Activated CD8-positive, alpha-beta memory T cell treated with anti-CD3 and anti-CD28 coated beads for 48 hours (primary cell): ENCODE data around the gene SLC5A6.

Source experiments
- DNase-seq, 3 experiments: peaks; one replicate each; pipeline ENCODE4 v3.0.0-alpha.2; 2020; ENCODE audit warnings: low read depth in 2 of 3, low spot score in 2 of 3

Gene SLC5A6

GRCh38 chr2:27211943-27212625 is at the start of gene SLC5A6, which contains the start of gene ATRAID:
TSS of gene SLC5A6 (minus strand) at chr2:27212268. CDS start at chr2:27207650, 4,618 bp downstream.
TSS of gene ATRAID (plus strand) at chr2:27212041. CDS start at chr2:27212369, 328 bp downstream.
- DNase-seq, result peak; percentile 79 to 86 (median 82)

GRCh38 chr2:27261241-27261925 is 49.3 kb upstream of the SLC5A6 start:
- no peak for DNase-seq

- DNase-seq, result no peak
Observed at GRCh38 chr2:27258051-27258450, 46.0 kb upstream of the SLC5A6 start.

GRCh38 chr2:27256855-27257454 is 44.9 kb upstream of the SLC5A6 start:
- DNase-seq, result no peak

DNA sequence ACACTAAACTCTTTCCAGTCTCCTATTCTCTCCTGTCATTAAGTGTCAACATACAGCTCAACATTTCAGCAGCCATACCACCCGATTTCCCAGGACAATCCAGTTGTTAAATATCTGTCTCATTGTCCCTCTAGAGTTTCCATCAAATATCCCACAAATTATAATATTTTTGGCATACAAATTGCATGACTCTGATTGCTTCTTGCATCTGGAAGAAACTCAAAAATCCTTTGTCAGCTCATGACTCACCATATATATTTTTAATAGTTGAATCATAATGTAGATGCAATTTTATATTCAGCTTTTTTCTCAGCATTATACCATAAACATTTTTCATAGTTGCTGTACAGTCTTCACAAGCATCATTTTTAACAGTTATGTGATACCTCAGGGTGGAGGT is 43.6 kb upstream of the SLC5A6 start:
- DNase-seq, result no peak

GRCh38 chr2:27255187-27255586 is 43.1 kb upstream of the SLC5A6 start:
- no peak for DNase-seq

- no peak for DNase-seq
Observed at GRCh38 chr2:27251766-27252165, 39.7 kb upstream of the SLC5A6 start.

GRCh38 chr2:27250652-27251379 is 38.7 kb upstream of the SLC5A6 start:
- DNase-seq, result no peak

DNA sequence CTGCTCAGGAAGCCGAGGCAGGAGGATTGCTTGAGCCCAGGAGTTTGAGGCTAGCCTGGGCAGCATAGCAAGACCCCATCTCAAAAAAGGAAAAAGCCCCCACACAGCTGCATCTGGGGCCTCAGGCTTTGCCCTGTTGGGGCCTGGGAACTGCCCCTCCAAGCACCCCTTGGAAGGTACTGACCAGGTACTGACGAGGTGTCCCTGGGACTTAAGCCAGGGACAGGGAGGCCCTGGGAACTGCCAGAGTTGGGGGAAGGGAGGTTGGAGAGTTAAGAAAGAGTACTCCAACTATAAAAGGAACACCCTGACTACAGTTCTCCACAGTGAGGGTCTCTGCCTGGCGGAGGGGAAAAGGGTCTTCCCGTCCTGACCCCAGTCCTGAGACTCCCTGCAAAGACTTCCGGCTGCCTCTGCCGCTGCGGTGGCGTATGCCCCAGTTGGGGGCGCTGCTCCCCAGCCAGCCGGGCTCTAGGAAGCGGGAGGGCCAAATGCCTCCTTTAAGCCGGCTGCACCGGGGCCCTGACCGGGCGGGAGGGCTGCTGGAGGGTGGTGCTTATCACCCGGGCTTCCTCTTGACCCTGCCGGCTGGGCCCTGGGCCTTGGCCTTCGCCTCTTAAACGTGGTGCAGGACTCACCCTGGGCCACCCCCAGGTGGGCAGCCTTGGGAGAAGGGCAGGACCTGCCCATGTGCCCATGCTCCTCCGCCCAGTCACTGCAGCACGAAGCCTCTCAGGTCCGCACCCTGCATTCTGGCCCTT is 38.0 kb upstream of the SLC5A6 start:
- peak in 2 of 3 experiments; percentile 40 to 42 for DNase-seq

- DNase-seq, result no peak
Observed at GRCh38 chr2:27249159-27249890, 37.3 kb upstream of the SLC5A6 start.

GRCh38 chr2:27247893-27248292 is 35.8 kb upstream of the SLC5A6 start:
- no peak for DNase-seq

DNA sequence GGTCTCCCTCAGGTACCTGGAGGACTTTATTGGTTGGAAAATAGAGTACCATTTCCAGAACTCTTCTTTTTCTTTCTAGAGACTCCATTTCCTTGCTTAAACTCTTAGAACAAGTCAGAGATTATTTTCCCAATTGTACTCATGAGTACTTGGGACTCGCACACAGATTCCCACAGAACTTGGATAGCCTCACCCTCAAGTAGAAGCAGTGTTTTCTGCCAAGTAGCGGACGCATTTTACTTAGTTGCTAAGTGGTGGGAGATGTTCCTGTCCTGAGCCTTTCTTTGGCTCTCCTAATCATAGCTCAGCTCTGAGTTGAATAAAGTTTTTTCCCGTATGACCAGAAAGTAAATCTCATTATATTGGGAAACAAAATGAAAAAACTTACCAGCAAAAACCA is 33.6 kb upstream of the SLC5A6 start:
- no peak for DNase-seq

DNA sequence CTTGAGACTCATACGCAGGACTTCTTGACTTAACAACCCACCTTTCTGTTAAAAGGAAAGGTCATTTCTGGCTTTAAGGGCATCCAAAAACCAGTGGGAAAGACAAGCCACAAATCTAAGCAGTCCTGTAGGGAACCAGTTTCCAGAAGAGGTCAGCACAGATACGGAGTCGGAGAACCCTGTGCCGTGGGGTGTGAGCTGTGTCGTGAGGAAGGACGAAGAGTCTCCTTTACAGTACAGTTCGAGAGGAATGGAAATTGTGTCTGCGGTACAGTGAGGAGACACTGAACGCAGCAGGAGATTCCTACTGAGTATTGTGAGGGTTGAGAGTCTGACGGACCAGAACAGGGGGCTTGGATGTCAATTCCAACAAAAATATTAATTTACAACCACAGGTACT is 33.0 kb upstream of the SLC5A6 start:
- no peak for DNase-seq

- no peak for DNase-seq
Observed at GRCh38 chr2:27243391-27244130, 31.5 kb upstream of the SLC5A6 start.

- no peak for DNase-seq
Observed at GRCh38 chr2:27242614-27242951, 30.5 kb upstream of the SLC5A6 start.

DNA sequence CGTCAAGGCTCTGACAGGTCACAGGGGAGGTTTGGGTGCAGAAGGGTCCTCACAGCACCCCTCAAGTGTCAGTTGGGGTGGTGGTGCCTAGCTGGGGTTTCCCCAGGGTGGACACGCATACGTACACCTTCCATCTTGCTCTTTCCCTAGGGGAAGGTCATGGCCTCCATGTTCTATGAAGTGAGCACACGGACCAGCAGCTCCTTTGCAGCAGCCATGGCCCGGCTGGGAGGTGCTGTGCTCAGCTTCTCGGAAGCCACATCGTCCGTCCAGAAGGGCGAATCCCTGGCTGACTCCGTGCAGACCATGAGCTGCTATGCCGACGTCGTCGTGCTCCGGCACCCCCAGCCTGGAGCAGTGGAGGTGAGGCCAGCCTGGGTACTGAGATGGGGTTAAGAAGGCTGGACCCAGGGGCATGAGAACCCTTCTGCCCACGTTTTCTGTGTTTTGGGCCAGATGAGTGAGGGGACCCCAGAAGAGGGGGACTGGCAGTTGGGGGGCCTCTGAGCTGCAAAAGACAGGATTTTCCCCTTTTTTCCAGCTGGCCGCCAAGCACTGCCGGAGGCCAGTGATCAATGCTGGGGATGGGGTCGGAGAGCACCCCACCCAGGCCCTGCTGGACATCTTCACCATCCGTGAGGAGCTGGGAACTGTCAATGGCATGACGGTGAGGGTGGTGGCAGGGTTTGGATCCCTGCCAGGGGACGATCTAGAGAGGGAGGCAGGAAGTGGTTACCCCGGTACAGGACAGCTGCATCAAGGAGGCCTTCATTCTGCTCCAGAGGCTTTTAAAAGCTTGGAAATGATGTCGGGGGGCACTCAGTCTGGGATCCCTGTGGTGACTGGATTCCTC is 29.9 kb upstream of the SLC5A6 start:
- no peak for DNase-seq

DNA sequence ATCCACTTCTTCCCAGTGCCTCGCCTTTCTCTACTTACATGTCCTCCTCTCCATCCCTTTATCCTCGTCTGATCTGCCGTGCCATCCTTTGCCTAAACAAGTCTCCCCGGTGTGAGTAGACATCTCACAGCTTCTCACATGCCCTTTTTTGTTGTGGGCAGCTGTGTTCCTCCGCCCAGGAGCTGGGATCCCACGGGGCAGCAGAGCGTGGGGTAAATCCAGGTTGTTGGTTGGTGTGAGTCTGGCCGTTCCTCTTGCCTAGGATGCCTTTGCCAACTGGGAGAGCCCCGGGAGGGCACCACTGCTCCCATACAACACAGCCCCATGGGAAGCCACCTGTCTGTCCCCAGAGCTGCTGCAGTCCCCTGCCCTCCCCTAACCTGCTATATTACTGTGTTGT is 28.3 kb upstream of the SLC5A6 start:
- no peak for DNase-seq

DNA sequence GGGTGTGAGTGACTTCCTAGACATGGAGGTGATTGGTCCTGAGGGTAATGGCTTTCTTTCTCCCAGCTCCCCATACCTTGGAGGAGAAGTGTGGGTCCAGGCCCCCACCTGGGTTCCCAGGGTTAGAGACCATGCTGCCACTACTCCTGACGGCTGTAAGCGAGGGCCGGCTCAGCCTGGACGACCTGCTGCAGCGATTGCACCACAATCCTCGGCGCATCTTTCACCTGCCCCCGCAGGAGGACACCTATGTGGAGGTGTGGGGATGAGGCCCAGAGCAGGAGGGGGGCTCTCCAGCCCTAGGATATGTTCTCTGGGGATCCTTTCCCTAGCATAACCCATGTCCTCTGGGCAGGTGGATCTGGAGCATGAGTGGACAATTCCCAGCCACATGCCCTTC is 26.9 kb upstream of the SLC5A6 start:
- no peak for DNase-seq
